Mucosa of descending colon (tissue), 3 donors: ENCODE measurements around the gene ASB15. TPM values are rescaled to one million over a fixed set of nuclear protein-coding genes. Genes with fewer than 3 reads are reported as not detected.

Experiments
- ATAC-seq: fragments of 200-7000 bp; cut with Tn5 transposase; one replicate; pipeline ENCODE4 v1.9.1; 2020; ENCODE audit warnings: mild to moderate bottlenecking, moderate library complexity
- DNase-seq, 3 donors: peaks; one replicate each; pipeline ENCODE4 v3.0.0-alpha.2; 2020
- H3K36me3 ChIP-seq: fragments of 200-600 bp; one replicate; pipeline ENCODE4 v1.8.0; 2021; ENCODE audit warnings: low read depth, mild to moderate bottlenecking
- H3K4me1 ChIP-seq: fragments of 200-600 bp; one replicate; pipeline ENCODE4 v1.8.0; 2021; ENCODE audit warnings: low read depth, mild to moderate bottlenecking
- H3K4me3 ChIP-seq: fragments of 200-600 bp; one replicate; pipeline ENCODE4 v1.8.0; 2021; ENCODE audit warnings: mild to moderate bottlenecking
- H3K9me3 ChIP-seq: fragments of 200-600 bp; one replicate; pipeline ENCODE4 v1.8.0; 2021; ENCODE audit warnings: mild to moderate bottlenecking
- CTCF ChIP-seq: fragments of 200-600 bp; IDR thresholded peaks from one replicate; pipeline ENCODE4 v1.8.0; 2022; ENCODE audit warnings: antibody characterized with exemption, mild to moderate bottlenecking
- intact Hi-C, 2 donors: fragments of 100-400 bp; cut with DNase I in 1 of 2; cut with micrococcal nuclease in 1 of 2; formaldehyde crosslinking; loops; one replicate each; pipeline versions ENCODE4 v1.11.0 to v1.11.1; 2022; cut with DNase I, micrococcal nuclease
- total RNA-seq, 3 donors: library from RNA; stranded (reverse); fragmentation: NEBNext Ultra II Directional in 2 of 3; extraction: Animal tissue kit (Norgen Biotek cat#: 25700) in 2 of 3; gene quantifications; one replicate each; pipeline versions ENCODE4 v1.2.1 to v1.2.4, GENCODE V29; 2021 to 2023
- donor health status: DM: no; HTN: no; CAD: no; lungs with moderate emphysema.
- donor health status: DM: no; HTN: no; CAD: no.
- donor health status: DM: no; HTN: yes; CAD: no.

The ASB15 gene
- total RNA-seq, 3 donors from 2014 or later, result not detected

GRCh38 chr7:123652406-123652805 lies 50.8 kb downstream of the ASB15 start:
- DNase-seq, result no peak
- ATAC-seq, result no peak
- H3K9me3 ChIP-seq, result no peaks in the 10 kb centered on the region
- no peaks in the 10 kb centered on the region for H3K36me3 ChIP-seq
- intact Hi-C loops, result no loop called here
- no peaks in the 10 kb centered on the region for H3K4me1 ChIP-seq
- no peak overlapping the region for H3K4me3 ChIP-seq
- TF ChIP-seq CTCF, result no peak

- ATAC-seq (no peak), DNase-seq (no peak)
- intact Hi-C loops, result no loop called here
- H3K4me1 ChIP-seq, result no peaks in the 10 kb centered on the region
- no peak overlapping the region for H3K4me3 ChIP-seq
- H3K9me3 ChIP-seq, result no peaks in the 10 kb centered on the region
- TF ChIP-seq CTCF, result no peak
- no peaks in the 10 kb centered on the region for H3K36me3 ChIP-seq
Observed at GRCh38 chr7:123653162-123653561, 51.5 kb downstream of the ASB15 start.

GRCh38 chr7:123655614-123656013 lies 54.0 kb downstream of the ASB15 start, which contains the start of gene LMOD2:
Gene LMOD2, plus strand, starts transcription at chr7:123655866. Its CDS starts 98 bp downstream, at chr7:123655964.
- H3K4me1 ChIP-seq, result no peaks in the 10 kb centered on the region
- TF ChIP-seq CTCF, result no peak
- H3K4me3 ChIP-seq, result no peak within 1 kb of the TSS
- no peaks in the 10 kb centered on the region for H3K36me3 ChIP-seq
- H3K9me3 ChIP-seq, result no peaks in the 10 kb centered on the region
- ATAC-seq (no peak), DNase-seq (no peak)
- intact Hi-C loops, result no loop called here

- peak; percentile 51 for ATAC-seq
- no peak for TF ChIP-seq CTCF
- DNase-seq, result no peak
- no peaks in the 10 kb centered on the region for H3K4me1 ChIP-seq
- no peaks in the 10 kb centered on the region for H3K36me3 ChIP-seq
- intact Hi-C loops, result no loop called here
- no peaks in the 10 kb centered on the region for H3K9me3 ChIP-seq
- no peak overlapping the region for H3K4me3 ChIP-seq
Observed at GRCh38 chr7:123656544-123657303, 55.1 kb downstream of the ASB15 start.

GRCh38 chr7:123657304-123657685 lies 55.7 kb downstream of the ASB15 start:
- no peak for DNase-seq
- Histone ChIP-seq H3K36me3 (no peaks in the 10 kb centered on the region), H3K4me3 (no peak overlapping the region), H3K4me1 (no peaks in the 10 kb centered on the region), H3K9me3 (no peaks in the 10 kb centered on the region)
- intact Hi-C loops, result no loop called here
- ATAC-seq, result peak; percentile 21
- no peak for TF ChIP-seq CTCF
